Liver (tissue), 9 donors: ENCODE results near the gene SRP19. TPM values are rescaled to one million over a fixed set of nuclear protein-coding genes. Genes with fewer than 3 reads are reported as not detected.

Experiments
- DNase-seq: peaks from one replicate; pipeline ENCODE4 v3.0.0-alpha.2; 2017; ENCODE audit warnings: low spot score
- H3K27ac ChIP-seq, 2 donors: one replicate each; pipeline ENCODE4 v1.7.0; 2013; ENCODE audit warnings: inconsistent platforms in 2 of 2, low read length in 2 of 2, control low read depth in 1 of 2, low read depth in 1 of 2, mild to moderate bottlenecking in 1 of 2
- H3K27me3 ChIP-seq, 4 donors: one replicate each; pipeline versions ENCODE4 v1.6.1 to v1.7.0; 2013; ENCODE audit warnings: low read length in 3 of 4, inconsistent platforms in 1 of 4, mild to moderate bottlenecking in 1 of 4, moderate library complexity in 1 of 4; ENCODE audit not compliant: control insufficient read depth in 4 of 4, insufficient read depth in 4 of 4
- H3K36me3 ChIP-seq, 4 donors: one replicate each; pipeline versions ENCODE4 v1.6.1 to v1.7.0; 2013; ENCODE audit warnings: low read length in 3 of 4, mild to moderate bottlenecking in 3 of 4, low read depth in 1 of 4, moderate library complexity in 1 of 4; ENCODE audit not compliant: control insufficient read depth in 4 of 4, insufficient read depth in 3 of 4
- H3K4me1 ChIP-seq, 4 donors: one replicate each; pipeline versions ENCODE4 v1.6.1 to v1.7.0; 2013; ENCODE audit warnings: low read length in 3 of 4, mild to moderate bottlenecking in 3 of 4, moderate library complexity in 1 of 4; ENCODE audit not compliant: control insufficient read depth in 4 of 4, insufficient read depth in 4 of 4
- H3K4me3 ChIP-seq, 3 donors: one replicate each; pipeline versions ENCODE4 v1.6.1 to v1.7.0; 2013; ENCODE audit warnings: low read length in 3 of 3, control low read depth in 1 of 3, low read depth in 1 of 3, mild to moderate bottlenecking in 1 of 3
- H3K9ac ChIP-seq, 2 donors: one replicate each; pipeline ENCODE4 v1.7.0; 2013; ENCODE audit warnings: low read length in 2 of 2, mild to moderate bottlenecking in 2 of 2, moderate library complexity in 2 of 2, control low read depth in 1 of 2, low read depth in 1 of 2
- H3K9me3 ChIP-seq, 4 donors: one replicate each; pipeline versions ENCODE4 v1.6.1 to v1.7.0; 2013; ENCODE audit warnings: low read length in 3 of 4; ENCODE audit not compliant: control insufficient read depth in 4 of 4
- ATF3 ChIP-seq: IDR thresholded peaks from 2 replicates; pipeline ENCODE4 v1.6.1; 2016; ENCODE audit warnings: antibody characterized with exemption
- EGR1 ChIP-seq, 2 donors: IDR thresholded peaks; 2 replicates each; pipeline ENCODE4 v1.6.1; 2016 to 2018; ENCODE audit warnings: antibody characterized with exemption in 2 of 2, low read depth in 2 of 2
- FOXA1 ChIP-seq: IDR thresholded peaks from 2 replicates; pipeline ENCODE4 v1.6.1; 2016; ENCODE audit warnings: antibody characterized with exemption
- FOXA2 ChIP-seq: IDR thresholded peaks from 2 replicates; pipeline ENCODE4 v1.6.1; 2016; ENCODE audit warnings: antibody characterized with exemption
- GABPA ChIP-seq, 2 donors: IDR thresholded peaks in 1 of 2; conservative IDR thresholded peaks in 1 of 2; 2 replicates each; pipeline ENCODE4 v1.6.1; 2016; ENCODE audit warnings: antibody characterized with exemption in 2 of 2, mild to moderate bottlenecking in 1 of 2, moderate library complexity in 1 of 2
- HNF4G ChIP-seq: IDR thresholded peaks from 2 replicates; pipeline ENCODE4 v1.6.1; 2016; ENCODE audit warnings: antibody characterized with exemption
- MAX ChIP-seq: IDR thresholded peaks from 2 replicates; pipeline ENCODE4 v1.6.1; 2016; ENCODE audit warnings: antibody characterized with exemption
- NR2F2 ChIP-seq: IDR thresholded peaks from 2 replicates; pipeline ENCODE4 v1.6.1; 2016; ENCODE audit warnings: antibody characterized with exemption
- REST ChIP-seq: IDR thresholded peaks from 2 replicates; pipeline ENCODE4 v1.6.1; 2016; ENCODE audit warnings: antibody characterized with exemption, mild to moderate bottlenecking
- TAF1 ChIP-seq: conservative IDR thresholded peaks from 2 replicates; pipeline ENCODE4 v1.6.1; 2016; ENCODE audit warnings: antibody characterized with exemption, mild to moderate bottlenecking
- YY1 ChIP-seq: IDR thresholded peaks from 2 replicates; pipeline ENCODE4 v1.6.1; 2016; ENCODE audit warnings: antibody characterized with exemption, mild to moderate bottlenecking
- WGBS: extraction: QIAGEN DNeasy Blood & Tissue Kit; methylation state at CpG from one replicate; pipeline ENCODE4 v1.1.7; 2013; 5-methylcytosine and 5-hydroxymethylcytosine counted together
- polyA plus RNA-seq, 2 donors: library from polyadenylated mRNA; stranded (reverse) in 1 of 2; unstranded in 1 of 2; fragments of 200-250 nt in 1 of 2; fragments of >200 nt in 1 of 2; fragmentation: Nextera tagmentation in 1 of 2; extraction: Ambion mirVana in 1 of 2; gene quantifications; one replicate each; pipeline versions ENCODE4 v1.2.1 to v1.2.3, GENCODE V29; 2013 to 2015
- total RNA-seq, 2 donors: library from RNA; depleted of rRNA; stranded (reverse); fragments of >200 nt; gene quantifications; one replicate each; pipeline ENCODE4 v1.2.3, GENCODE V29; 2014
- donor health status: healthy.
- donor health status: healthy.
- donor health status: healthy.
- donor health status: healthy.
- donor health status: healthy.

SRP19 gene
- total and polyA plus RNA-seq, 4 donors, result 22.0 to 65.5 (median 50.8) TPM

- 86% methylated on average over 4 of the region's 4 CpGs for WGBS
- no peak for DNase-seq
- H3K27ac ChIP-seq, result no peak overlapping the region
- peaks cover 0 to 1% (median 0%) of the 10 kb centered on the region in 4 donors for H3K4me1 ChIP-seq
- no peaks in the 10 kb centered on the region for H3K9me3 ChIP-seq
- H3K36me3 ChIP-seq, result peaks cover 2 to 45% (median 40%) of the 10 kb centered on the region in 4 donors
- no peak for TF ChIP-seq YY1
- TF ChIP-seq FOXA1, result no peak
- TF ChIP-seq REST, result no peak
- no peak for TF ChIP-seq HNF4G
- no peak for TF ChIP-seq GABPA (IDR thresholded peaks at IDR 0.05 in 1 of 2, conservative IDR thresholded peaks at IDR 0.05 in 1 of 2)
- TF ChIP-seq MAX, result no peak
- TF ChIP-seq NR2F2, result no peak
- H3K4me3 ChIP-seq, result no peak overlapping the region
- H3K9ac ChIP-seq, result no peak overlapping the region
- H3K27me3 ChIP-seq, result no peaks in the 10 kb centered on the region
Observed at GRCh38 chr5:112878101-112878500, 17.0 kb downstream of the SRP19 start.

- no peak for DNase-seq
- Histone ChIP-seq H3K4me3 (no peak overlapping the region), H3K27me3 (no peaks in the 10 kb centered on the region), H3K9ac (no peak overlapping the region), H3K4me1 (peaks cover 0 to 1% (median 0%) of the 10 kb centered on the region in 4 donors), H3K36me3 (peaks cover 2 to 49% (median 41%) of the 10 kb centered on the region in 4 donors), H3K9me3 (no peaks in the 10 kb centered on the region), H3K27ac (no peak overlapping the region)
- TF ChIP-seq EGR1 (IDR thresholded peaks at IDR 0.05; ENCODE audit: low read depth in 2 of 2) (no peak), ATF3 (no peak), FOXA2 (no peak)
- 73% methylated on average over 4 of the region's 4 CpGs for WGBS
Observed at GRCh38 chr5:112878760-112879159, 17.7 kb downstream of the SRP19 start.

- no peak overlapping the region for H3K4me3 ChIP-seq
- H3K27ac ChIP-seq, result no peak overlapping the region
- TF ChIP-seq TAF1 (no peak), FOXA2 (no peak), REST (no peak)
- H3K27me3 ChIP-seq, result no peaks in the 10 kb centered on the region
- 93% methylated on average over 2 of the region's 2 CpGs for WGBS
- peaks cover 0 to 1% (median 0%) of the 10 kb centered on the region in 4 donors for H3K4me1 ChIP-seq
- no peaks in the 10 kb centered on the region for H3K9me3 ChIP-seq
- DNase-seq, result no peak
- H3K36me3 ChIP-seq, result peaks cover 2 to 62% (median 50%) of the 10 kb centered on the region in 4 donors
- H3K9ac ChIP-seq, result no peak overlapping the region
Observed at GRCh38 chr5:112880219-112880964, 19.3 kb downstream of the SRP19 start.
